HepG2 (cell line): Measurements from ENCODE around the gene CHAF1A.

Experiments
- DDIT3 ChIP-seq: sonication (generic); formaldehyde crosslinking; IDR thresholded peaks from 2 replicates; pipeline ENCODE4 v1.4.0; 2020; ENCODE audit warnings: mild to moderate bottlenecking, missing genetic modification reagents
- GLI4 ChIP-seq: sonication (generic); formaldehyde crosslinking; IDR thresholded peaks from 2 replicates; pipeline ENCODE4 v1.5.1; 2020; ENCODE audit warnings: missing genetic modification reagents, mild to moderate bottlenecking, moderate library complexity, borderline replicate concordance
- MEF2D ChIP-seq: sonication (generic); formaldehyde crosslinking; IDR thresholded peaks from 2 replicates; pipeline ENCODE4 v1.5.1; 2020; ENCODE audit warnings: mild to moderate bottlenecking, missing genetic modification reagents
- PHF8 ChIP-seq: sonication (generic); formaldehyde crosslinking; IDR thresholded peaks from 2 replicates; pipeline ENCODE4 v1.5.0; 2020; ENCODE audit warnings: missing genetic modification reagents
- ZBTB20 ChIP-seq: sonication (generic); formaldehyde crosslinking; IDR thresholded peaks from 2 replicates; pipeline ENCODE4 v1.8.1; 2023; ENCODE audit warnings: missing genetic modification reagents, low read depth, mild to moderate bottlenecking, borderline replicate concordance
- ZNF546 ChIP-seq: sonication (generic); formaldehyde crosslinking; conservative IDR thresholded peaks from 2 replicates; pipeline ENCODE4 v1.8.1; 2023; ENCODE audit warnings: mild to moderate bottlenecking, missing genetic modification reagents
- ZNF580 ChIP-seq: IDR thresholded peaks from 2 replicates; pipeline ENCODE4 v1.6.1; 2016; ENCODE audit warnings: low read depth, borderline replicate concordance
- TF ChIP-seq, protein P1 (sequence below): sonication (generic); formaldehyde crosslinking; IDR thresholded peaks from 2 replicates; pipeline ENCODE4 v1.4.0; 2020; ENCODE audit warnings: mild to moderate bottlenecking, missing genetic modification reagents, borderline replicate concordance
- TF ChIP-seq, protein P2 (sequence below): sonication (generic); formaldehyde crosslinking; IDR thresholded peaks from 2 replicates; pipeline ENCODE4 v1.4.0; 2020; ENCODE audit warnings: low read depth, missing genetic modification reagents

DNA sequence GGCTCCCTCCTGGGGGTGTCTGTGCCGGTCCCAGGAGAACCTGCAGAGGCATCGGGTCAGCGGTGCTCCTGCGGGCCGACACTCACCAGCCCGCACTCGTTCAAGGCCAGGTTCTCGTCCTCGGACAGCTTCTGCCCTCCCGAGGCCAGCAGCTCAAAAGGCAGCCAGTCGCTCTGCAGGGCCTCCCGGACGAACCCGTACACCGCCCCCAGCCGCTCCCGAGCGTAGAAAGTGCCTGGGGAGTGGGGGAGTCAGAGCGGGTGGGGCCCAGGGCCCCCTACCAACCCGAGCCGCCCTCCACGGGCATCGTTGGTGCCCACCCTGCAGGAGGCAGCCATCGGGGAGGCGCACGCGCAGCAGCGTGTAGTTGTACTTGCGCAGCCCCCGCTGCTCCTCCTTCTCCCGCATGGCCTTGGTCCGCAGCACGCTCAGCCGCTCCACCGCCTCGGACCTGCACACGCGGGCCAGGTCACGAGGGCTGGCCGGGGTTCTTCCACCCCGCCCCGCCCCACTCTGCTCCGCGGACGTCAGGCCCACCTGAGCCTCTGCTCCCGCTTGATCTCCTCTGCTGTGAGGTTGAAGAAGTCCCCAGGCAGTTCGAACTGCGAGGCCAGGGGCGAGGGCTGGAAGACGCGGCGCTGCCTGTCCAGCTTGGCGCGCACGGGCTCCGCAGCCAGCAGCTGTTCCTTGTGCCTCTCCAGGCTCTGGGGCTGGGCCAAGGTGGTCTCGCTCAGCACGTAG lies 43.7 kb downstream of the CHAF1A start:
- TF ChIP-seq GLI4 (CRISPR knock-in tag) (no peak), ZNF546 (CRISPR knock-in tag) (no peak), PHF8 (no peak), MEF2D (CRISPR knock-in tag) (no peak), ZNF580 (no peak), ZBTB20 (no peak), DDIT3 (CRISPR knock-in tag) (no peak)
- TF ChIP-seq, protein P1, sequence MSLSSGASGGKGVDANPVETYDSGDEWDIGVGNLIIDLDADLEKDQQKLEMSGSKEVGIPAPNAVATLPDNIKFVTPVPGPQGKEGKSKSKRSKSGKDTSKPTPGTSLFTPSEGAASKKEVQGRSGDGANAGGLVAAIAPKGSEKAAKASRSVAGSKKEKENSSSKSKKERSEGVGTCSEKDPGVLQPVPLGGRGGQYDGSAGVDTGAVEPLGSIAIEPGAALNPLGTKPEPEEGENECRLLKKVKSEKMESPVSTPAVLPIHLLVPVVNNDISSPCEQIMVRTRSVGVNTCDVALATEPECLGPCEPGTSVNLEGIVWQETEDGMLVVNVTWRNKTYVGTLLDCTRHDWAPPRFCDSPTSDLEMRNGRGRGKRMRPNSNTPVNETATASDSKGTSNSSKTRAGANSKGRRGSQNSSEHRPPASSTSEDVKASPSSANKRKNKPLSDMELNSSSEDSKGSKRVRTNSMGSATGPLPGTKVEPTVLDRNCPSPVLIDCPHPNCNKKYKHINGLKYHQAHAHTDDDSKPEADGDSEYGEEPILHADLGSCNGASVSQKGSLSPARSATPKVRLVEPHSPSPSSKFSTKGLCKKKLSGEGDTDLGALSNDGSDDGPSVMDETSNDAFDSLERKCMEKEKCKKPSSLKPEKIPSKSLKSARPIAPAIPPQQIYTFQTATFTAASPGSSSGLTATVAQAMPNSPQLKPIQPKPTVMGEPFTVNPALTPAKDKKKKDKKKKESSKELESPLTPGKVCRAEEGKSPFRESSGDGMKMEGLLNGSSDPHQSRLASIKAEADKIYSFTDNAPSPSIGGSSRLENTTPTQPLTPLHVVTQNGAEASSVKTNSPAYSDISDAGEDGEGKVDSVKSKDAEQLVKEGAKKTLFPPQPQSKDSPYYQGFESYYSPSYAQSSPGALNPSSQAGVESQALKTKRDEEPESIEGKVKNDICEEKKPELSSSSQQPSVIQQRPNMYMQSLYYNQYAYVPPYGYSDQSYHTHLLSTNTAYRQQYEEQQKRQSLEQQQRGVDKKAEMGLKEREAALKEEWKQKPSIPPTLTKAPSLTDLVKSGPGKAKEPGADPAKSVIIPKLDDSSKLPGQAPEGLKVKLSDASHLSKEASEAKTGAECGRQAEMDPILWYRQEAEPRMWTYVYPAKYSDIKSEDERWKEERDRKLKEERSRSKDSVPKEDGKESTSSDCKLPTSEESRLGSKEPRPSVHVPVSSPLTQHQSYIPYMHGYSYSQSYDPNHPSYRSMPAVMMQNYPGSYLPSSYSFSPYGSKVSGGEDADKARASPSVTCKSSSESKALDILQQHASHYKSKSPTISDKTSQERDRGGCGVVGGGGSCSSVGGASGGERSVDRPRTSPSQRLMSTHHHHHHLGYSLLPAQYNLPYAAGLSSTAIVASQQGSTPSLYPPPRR (CRISPR knock-in tag), result no peak
- TF ChIP-seq, protein P2, sequence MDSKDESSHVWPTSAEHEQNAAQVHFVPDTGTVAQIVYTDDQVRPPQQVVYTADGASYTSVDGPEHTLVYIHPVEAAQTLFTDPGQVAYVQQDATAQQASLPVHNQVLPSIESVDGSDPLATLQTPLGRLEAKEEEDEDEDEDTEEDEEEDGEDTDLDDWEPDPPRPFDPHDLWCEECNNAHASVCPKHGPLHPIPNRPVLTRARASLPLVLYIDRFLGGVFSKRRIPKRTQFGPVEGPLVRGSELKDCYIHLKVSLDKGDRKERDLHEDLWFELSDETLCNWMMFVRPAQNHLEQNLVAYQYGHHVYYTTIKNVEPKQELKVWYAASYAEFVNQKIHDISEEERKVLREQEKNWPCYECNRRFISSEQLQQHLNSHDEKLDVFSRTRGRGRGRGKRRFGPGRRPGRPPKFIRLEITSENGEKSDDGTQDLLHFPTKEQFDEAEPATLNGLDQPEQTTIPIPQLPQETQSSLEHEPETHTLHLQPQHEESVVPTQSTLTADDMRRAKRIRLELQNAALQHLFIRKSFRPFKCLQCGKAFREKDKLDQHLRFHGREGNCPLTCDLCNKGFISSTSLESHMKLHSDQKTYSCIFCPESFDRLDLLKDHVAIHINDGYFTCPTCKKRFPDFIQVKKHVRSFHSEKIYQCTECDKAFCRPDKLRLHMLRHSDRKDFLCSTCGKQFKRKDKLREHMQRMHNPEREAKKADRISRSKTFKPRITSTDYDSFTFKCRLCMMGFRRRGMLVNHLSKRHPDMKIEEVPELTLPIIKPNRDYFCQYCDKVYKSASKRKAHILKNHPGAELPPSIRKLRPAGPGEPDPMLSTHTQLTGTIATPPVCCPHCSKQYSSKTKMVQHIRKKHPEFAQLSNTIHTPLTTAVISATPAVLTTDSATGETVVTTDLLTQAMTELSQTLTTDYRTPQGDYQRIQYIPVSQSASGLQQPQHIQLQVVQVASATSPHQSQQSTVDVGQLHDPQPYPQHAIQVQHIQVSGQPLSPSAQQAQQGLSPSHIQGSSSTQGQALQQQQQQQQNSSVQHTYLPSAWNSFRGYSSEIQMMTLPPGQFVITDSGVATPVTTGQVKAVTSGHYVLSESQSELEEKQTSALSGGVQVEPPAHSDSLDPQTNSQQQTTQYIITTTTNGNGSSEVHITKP (CRISPR knock-in tag), result no peak
